ENCODE data around the gene NEU4.

- TF ChIP-seq EZH2 (IDR thresholded peaks at IDR 0.05) (no peak), POLR2AphosphoS5 (IDR thresholded peaks at IDR 0.05; ENCODE audit: borderline replicate concordance, low read depth, low read length) (no peak), FOXP2 (optimal IDR thresholded peaks at IDR 0.05; ENCODE audit: control extremely low read depth, extremely low read length, insufficient read depth) (no peak)
Measured at GRCh38 chr2:241854342-241855244, 45.6 kb downstream of the NEU4 start.

Measured in SK-N-MC (cell line).